Measurements from ENCODE around the gene CASP3.

Gene CASP3

GRCh38 chr4:184649026-184649970 is at the start of gene CASP3, which contains the start of gene PRIMPOL:
CASP3 (minus strand) TSS chr4:184649447; CDS start chr4:184638453, 10,994 bp downstream.
PRIMPOL (plus strand) TSS chr4:184649738; CDS start chr4:184657141, 7,403 bp downstream.
- peak; percentile 86 to 94 for DNase-seq (ENCODE audit: low read depth in 2 of 2)

GRCh38 chr4:184697956-184698355 is 48.7 kb upstream of the CASP3 start:
- DNase-seq (ENCODE audit: low read depth in 2 of 2) = no peak

GRCh38 chr4:184695178-184695896 is 46.1 kb upstream of the CASP3 start:
- no peak for DNase-seq (ENCODE audit: low read depth in 2 of 2)

- DNase-seq (ENCODE audit: low read depth in 2 of 2) = no peak
Measured at GRCh38 chr4:184694412-184694956, 45.2 kb upstream of the CASP3 start.

GRCh38 chr4:184693056-184693455 is 43.8 kb upstream of the CASP3 start:
- DNase-seq (ENCODE audit: low read depth in 2 of 2) = no peak

GRCh38 chr4:184689681-184690080 is 40.4 kb upstream of the CASP3 start:
- no peak for DNase-seq (ENCODE audit: low read depth in 2 of 2)

GRCh38 chr4:184688447-184688846 is 39.2 kb upstream of the CASP3 start:
- no peak for DNase-seq (ENCODE audit: low read depth in 2 of 2)

- DNase-seq (ENCODE audit: low read depth in 2 of 2) = no peak
Measured at GRCh38 chr4:184688005-184688404, 38.8 kb upstream of the CASP3 start.

- no peak for DNase-seq (ENCODE audit: low read depth in 2 of 2)
Measured at GRCh38 chr4:184684491-184685189, 35.4 kb upstream of the CASP3 start.

- DNase-seq (ENCODE audit: low read depth in 2 of 2) = no peak
Measured at GRCh38 chr4:184681916-184682315, 32.7 kb upstream of the CASP3 start.

GRCh38 chr4:184680698-184681097 is 31.5 kb upstream of the CASP3 start:
- no peak for DNase-seq (ENCODE audit: low read depth in 2 of 2)

- DNase-seq (ENCODE audit: low read depth in 2 of 2) = no peak
Measured at GRCh38 chr4:184675821-184676492, 26.7 kb upstream of the CASP3 start.

- no peak for DNase-seq (ENCODE audit: low read depth in 2 of 2)
Measured at GRCh38 chr4:184675018-184675417, 25.8 kb upstream of the CASP3 start.

- no peak for DNase-seq (ENCODE audit: low read depth in 2 of 2)
Measured at GRCh38 chr4:184674011-184674410, 24.8 kb upstream of the CASP3 start.

- DNase-seq (ENCODE audit: low read depth in 2 of 2) = no peak
Measured at GRCh38 chr4:184672741-184673140, 23.5 kb upstream of the CASP3 start.

- no peak for DNase-seq (ENCODE audit: low read depth in 2 of 2)
Measured at GRCh38 chr4:184671101-184671500, 21.9 kb upstream of the CASP3 start.

- no peak for DNase-seq (ENCODE audit: low read depth in 2 of 2)
Measured at GRCh38 chr4:184669251-184669650, 20.0 kb upstream of the CASP3 start.

- DNase-seq (ENCODE audit: low read depth in 2 of 2) = no peak
Measured at GRCh38 chr4:184668511-184669114, 19.4 kb upstream of the CASP3 start.

GRCh38 chr4:184668096-184668495 is 18.8 kb upstream of the CASP3 start:
- DNase-seq (ENCODE audit: low read depth in 2 of 2) = no peak

- no peak for DNase-seq (ENCODE audit: low read depth in 2 of 2)
Measured at GRCh38 chr4:184666670-184667069, 17.4 kb upstream of the CASP3 start.
